Liver (tissue), 3 donors: ENCODE measurements around the gene SPATA13.

Experiments used
- EGR1 ChIP-seq, 2 donors: IDR thresholded peaks; 2 replicates each; pipeline ENCODE4 v1.6.1; 2016 to 2018; ENCODE audit warnings: antibody characterized with exemption in 2 of 2, low read depth in 2 of 2
- FOXA1 ChIP-seq: IDR thresholded peaks from 2 replicates; pipeline ENCODE4 v1.6.1; 2016; ENCODE audit warnings: antibody characterized with exemption
- GABPA ChIP-seq, 2 donors: IDR thresholded peaks in 1 of 2; conservative IDR thresholded peaks in 1 of 2; 2 replicates each; pipeline ENCODE4 v1.6.1; 2016; ENCODE audit warnings: antibody characterized with exemption in 2 of 2, mild to moderate bottlenecking in 1 of 2, moderate library complexity in 1 of 2
- HNF4G ChIP-seq: IDR thresholded peaks from 2 replicates; pipeline ENCODE4 v1.6.1; 2016; ENCODE audit warnings: antibody characterized with exemption
- JUND ChIP-seq, 2 donors: IDR thresholded peaks; 2 replicates each; pipeline ENCODE4 v1.6.1; 2016; ENCODE audit warnings: antibody characterized with exemption in 2 of 2
- MAX ChIP-seq: IDR thresholded peaks from 2 replicates; pipeline ENCODE4 v1.6.1; 2016; ENCODE audit warnings: antibody characterized with exemption
- NR2F2 ChIP-seq: IDR thresholded peaks from 2 replicates; pipeline ENCODE4 v1.6.1; 2016; ENCODE audit warnings: antibody characterized with exemption
- RAD21 ChIP-seq, 2 donors: IDR thresholded peaks; 2 replicates each; pipeline ENCODE4 v1.6.1; 2016; ENCODE audit warnings: antibody characterized with exemption in 2 of 2, mild to moderate bottlenecking in 2 of 2
- RXRA ChIP-seq, 2 donors: IDR thresholded peaks; 2 replicates each; pipeline ENCODE4 v1.6.1; 2017 to 2018; ENCODE audit warnings: antibody characterized with exemption in 2 of 2, mild to moderate bottlenecking in 1 of 2
- SP1 ChIP-seq: IDR thresholded peaks from 2 replicates; pipeline ENCODE4 v1.6.1; 2018; ENCODE audit warnings: antibody characterized with exemption, mild to moderate bottlenecking
- TAF1 ChIP-seq: conservative IDR thresholded peaks from 2 replicates; pipeline ENCODE4 v1.6.1; 2016; ENCODE audit warnings: antibody characterized with exemption, mild to moderate bottlenecking
- YY1 ChIP-seq: IDR thresholded peaks from 2 replicates; pipeline ENCODE4 v1.6.1; 2016; ENCODE audit warnings: antibody characterized with exemption, mild to moderate bottlenecking
- TF ChIP-seq, protein P1 (sequence below): fragments of 150-350 bp; IDR thresholded peaks from 2 replicates; pipeline ENCODE4 v1.5.1; 2017; ENCODE audit warnings: improper control_type of control experiment, low read depth, low read length; ENCODE audit not compliant: missing input control
- TF ChIP-seq, protein P2 (sequence below): IDR thresholded peaks from 2 replicates; pipeline ENCODE4 v1.6.1; 2016; ENCODE audit warnings: antibody characterized with exemption, mild to moderate bottlenecking
- donor health status: healthy.
- donor health status: healthy.

DNA sequence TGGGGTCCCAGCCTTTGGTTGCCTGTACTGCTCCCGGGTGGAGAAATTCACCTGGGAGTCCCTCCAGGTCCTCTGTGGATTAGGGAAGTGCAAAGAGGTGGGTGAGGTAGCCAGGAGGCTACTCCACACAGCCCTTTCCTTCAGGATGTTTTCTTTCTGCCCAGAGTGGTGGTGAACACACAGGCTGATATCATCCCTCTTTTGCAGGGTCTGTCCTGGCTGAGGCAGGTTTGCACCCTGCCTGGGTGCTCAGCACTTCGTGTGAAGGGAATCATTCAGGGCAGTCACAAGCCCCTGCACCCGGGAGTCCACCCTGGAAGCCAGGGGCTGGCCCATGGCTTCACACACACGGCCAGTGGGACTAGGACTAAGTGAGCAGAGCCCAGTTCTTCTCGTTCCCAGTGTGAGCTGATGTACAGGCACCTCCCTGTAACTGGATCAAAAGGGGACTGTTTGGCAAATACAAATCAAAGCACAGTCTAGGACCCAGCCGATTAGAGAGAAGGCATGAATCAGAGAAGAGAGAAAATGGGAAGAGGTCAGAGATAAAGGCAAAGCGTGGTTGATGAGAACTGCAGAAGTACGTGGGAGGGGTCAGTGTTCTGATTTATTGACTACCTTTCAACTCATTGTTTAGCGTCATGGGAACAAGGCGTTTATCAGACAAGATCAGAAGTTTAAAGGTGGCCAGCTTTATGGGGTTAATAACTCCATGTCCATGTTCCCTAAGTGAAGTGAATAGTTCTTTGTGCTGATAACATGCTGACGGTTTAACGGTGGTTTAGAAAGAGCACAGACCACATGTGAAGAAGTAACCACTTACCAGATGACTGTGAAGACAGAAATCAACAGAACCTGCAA is 30.4 kb upstream of the SPATA13 start:
- TF ChIP-seq, protein P1, sequence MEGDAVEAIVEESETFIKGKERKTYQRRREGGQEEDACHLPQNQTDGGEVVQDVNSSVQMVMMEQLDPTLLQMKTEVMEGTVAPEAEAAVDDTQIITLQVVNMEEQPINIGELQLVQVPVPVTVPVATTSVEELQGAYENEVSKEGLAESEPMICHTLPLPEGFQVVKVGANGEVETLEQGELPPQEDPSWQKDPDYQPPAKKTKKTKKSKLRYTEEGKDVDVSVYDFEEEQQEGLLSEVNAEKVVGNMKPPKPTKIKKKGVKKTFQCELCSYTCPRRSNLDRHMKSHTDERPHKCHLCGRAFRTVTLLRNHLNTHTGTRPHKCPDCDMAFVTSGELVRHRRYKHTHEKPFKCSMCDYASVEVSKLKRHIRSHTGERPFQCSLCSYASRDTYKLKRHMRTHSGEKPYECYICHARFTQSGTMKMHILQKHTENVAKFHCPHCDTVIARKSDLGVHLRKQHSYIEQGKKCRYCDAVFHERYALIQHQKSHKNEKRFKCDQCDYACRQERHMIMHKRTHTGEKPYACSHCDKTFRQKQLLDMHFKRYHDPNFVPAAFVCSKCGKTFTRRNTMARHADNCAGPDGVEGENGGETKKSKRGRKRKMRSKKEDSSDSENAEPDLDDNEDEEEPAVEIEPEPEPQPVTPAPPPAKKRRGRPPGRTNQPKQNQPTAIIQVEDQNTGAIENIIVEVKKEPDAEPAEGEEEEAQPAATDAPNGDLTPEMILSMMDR, result no peak
- TF ChIP-seq SP1 (no peak), MAX (no peak), TAF1 (no peak), JUND (IDR thresholded peaks at IDR 0.05) (no peak), EGR1 (IDR thresholded peaks at IDR 0.05; ENCODE audit: low read depth in 2 of 2) (no peak), RXRA (IDR thresholded peaks at IDR 0.05) (no peak), YY1 (no peak), RAD21 (IDR thresholded peaks at IDR 0.05) (no peak), NR2F2 (no peak), HNF4G (no peak), GABPA (IDR thresholded peaks at IDR 0.05 in 1 of 2, conservative IDR thresholded peaks at IDR 0.05 in 1 of 2) (no peak), FOXA1 (no peak)
- TF ChIP-seq, protein P2, sequence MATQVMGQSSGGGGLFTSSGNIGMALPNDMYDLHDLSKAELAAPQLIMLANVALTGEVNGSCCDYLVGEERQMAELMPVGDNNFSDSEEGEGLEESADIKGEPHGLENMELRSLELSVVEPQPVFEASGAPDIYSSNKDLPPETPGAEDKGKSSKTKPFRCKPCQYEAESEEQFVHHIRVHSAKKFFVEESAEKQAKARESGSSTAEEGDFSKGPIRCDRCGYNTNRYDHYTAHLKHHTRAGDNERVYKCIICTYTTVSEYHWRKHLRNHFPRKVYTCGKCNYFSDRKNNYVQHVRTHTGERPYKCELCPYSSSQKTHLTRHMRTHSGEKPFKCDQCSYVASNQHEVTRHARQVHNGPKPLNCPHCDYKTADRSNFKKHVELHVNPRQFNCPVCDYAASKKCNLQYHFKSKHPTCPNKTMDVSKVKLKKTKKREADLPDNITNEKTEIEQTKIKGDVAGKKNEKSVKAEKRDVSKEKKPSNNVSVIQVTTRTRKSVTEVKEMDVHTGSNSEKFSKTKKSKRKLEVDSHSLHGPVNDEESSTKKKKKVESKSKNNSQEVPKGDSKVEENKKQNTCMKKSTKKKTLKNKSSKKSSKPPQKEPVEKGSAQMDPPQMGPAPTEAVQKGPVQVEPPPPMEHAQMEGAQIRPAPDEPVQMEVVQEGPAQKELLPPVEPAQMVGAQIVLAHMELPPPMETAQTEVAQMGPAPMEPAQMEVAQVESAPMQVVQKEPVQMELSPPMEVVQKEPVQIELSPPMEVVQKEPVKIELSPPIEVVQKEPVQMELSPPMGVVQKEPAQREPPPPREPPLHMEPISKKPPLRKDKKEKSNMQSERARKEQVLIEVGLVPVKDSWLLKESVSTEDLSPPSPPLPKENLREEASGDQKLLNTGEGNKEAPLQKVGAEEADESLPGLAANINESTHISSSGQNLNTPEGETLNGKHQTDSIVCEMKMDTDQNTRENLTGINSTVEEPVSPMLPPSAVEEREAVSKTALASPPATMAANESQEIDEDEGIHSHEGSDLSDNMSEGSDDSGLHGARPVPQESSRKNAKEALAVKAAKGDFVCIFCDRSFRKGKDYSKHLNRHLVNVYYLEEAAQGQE, result no peak
